Myocyte (in vitro differentiated cells): ENCODE data around the gene PBRM1. TPM values are rescaled to one million over a fixed set of nuclear protein-coding genes. Genes with fewer than 3 reads are reported as not detected.
"Not testable (repeated sequence)": the region's sequence is repeated elsewhere in the genome, so short reads cannot be mapped to it uniquely, and the experiment has no call there.

ENCODE experiments used
- DNase-seq: peaks from one replicate; pipeline ENCODE4 v3.0.0-alpha.2; 2012; ENCODE audit warnings: low read depth
- total RNA-seq: library from RNA; depleted of rRNA; stranded (reverse); fragments of >200 nt; gene quantifications from 2 replicates; pipeline ENCODE4 v1.2.3, GENCODE V29; 2014

Gene PBRM1
- total RNA-seq, 1 donor from 2014 or later: 58.2 TPM

- DNase-seq: no peak
Measured at GRCh38 chr3:52537165-52537620, 148.5 kb downstream of the PBRM1 start.

- peak; percentile 99 for DNase-seq
Measured at GRCh38 chr3:52536369-52537164, 149.1 kb downstream of the PBRM1 start, which contains the start of gene UQCC5. Gene UQCC5 (plus strand): TSS chr3:52536605. CDS start chr3:52536756, 151 bp downstream.

DNA sequence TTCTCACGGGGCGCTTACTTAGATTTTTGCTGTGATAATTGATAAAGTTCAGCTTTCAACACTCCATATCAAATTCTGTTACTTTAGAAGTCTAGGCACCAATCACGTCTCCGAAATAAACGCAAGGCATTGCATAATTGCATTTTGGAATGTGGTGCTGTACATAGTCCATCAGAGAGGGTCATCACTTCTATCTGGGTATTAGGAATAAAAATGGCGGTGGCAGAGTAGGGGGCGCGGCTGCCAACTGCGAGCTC lies 149.7 kb downstream of the PBRM1 start:
- DNase-seq: no peak

DNA sequence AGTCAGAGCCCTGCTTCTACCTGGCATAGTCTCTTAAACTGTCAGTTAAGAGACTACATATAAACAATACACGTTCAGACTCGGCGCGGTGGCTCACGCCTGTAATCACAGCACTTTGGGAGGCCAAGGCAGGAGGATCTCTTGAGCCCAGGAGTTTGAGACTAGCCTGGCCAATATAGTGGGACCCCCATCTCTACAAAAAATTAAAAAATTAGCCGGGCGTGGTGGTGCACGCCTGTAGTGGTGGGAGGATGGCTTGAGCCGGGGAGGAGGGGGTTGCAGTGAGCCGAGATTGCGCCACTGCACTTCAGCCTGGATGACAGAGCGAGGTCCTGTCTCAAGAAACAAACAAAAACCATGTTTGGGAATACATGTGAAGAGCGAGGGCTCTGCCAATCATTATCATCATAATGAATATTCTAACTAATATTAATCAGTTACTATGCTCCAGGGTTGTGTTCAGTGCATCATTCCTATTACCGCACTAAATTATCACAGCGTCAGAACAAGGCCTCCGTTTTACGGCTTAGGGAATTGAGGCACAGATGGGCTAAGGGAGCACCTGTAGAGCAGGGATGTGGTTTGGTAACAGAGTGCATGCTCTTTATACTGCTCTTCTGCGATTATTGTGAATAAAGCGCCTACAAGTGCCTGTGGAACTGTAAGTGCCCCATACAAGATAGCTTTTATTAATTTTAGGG lies 150.2 kb downstream of the PBRM1 start:
- no peak for DNase-seq

DNA sequence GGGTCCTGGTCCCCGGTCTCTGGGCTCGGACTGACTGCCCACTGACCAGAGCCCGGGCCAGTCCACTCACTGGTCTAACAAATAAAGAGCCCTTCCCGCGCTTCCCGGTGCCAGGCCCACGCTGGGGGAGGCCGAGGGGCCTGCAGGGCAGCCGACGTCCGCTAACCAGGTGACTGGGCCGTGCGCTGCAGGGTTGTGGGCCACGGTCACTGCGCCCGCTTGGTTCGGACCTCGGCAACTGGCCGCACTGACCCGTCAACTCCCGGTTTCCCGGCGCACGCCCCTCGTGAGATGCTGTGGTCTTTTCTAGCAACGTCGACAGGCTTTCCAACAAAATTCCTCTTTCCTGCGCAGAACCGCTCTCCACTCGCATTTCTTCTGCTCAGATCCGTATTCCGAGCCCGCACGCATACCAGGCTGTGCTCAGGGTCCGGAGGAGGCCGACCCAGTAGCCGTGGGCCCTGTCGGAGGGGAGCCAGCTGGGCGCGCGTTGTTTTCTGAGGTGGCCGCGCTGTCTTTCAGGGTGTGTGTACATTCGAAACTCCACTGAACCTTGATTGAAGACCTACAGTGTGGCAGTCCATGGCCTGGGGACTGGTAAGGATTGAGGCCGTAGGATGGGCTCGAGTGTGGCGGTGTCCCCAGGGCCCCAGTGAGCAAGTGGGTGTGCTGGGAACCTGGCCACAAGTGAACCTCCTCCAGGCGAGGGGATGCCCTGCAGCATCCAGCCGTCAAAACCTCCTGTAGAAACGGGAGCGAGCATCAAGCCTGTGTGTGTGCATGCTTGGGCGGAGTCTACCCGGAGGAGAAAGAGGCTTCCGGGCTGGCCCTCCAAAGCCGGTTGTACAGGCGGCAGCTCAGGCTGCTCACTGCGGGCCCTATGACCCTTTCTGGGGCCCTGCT lies 151.2 kb downstream of the PBRM1 start:
- no peak for DNase-seq

GRCh38 chr3:52533623-52534280 lies 152.0 kb downstream of the PBRM1 start, which contains the start of gene NT5DC2:
Gene NT5DC2 (minus strand): TSS chr3:52533857. CDS start chr3:52533737, 120 bp downstream.
- DNase-seq: peak; percentile 79

DNA sequence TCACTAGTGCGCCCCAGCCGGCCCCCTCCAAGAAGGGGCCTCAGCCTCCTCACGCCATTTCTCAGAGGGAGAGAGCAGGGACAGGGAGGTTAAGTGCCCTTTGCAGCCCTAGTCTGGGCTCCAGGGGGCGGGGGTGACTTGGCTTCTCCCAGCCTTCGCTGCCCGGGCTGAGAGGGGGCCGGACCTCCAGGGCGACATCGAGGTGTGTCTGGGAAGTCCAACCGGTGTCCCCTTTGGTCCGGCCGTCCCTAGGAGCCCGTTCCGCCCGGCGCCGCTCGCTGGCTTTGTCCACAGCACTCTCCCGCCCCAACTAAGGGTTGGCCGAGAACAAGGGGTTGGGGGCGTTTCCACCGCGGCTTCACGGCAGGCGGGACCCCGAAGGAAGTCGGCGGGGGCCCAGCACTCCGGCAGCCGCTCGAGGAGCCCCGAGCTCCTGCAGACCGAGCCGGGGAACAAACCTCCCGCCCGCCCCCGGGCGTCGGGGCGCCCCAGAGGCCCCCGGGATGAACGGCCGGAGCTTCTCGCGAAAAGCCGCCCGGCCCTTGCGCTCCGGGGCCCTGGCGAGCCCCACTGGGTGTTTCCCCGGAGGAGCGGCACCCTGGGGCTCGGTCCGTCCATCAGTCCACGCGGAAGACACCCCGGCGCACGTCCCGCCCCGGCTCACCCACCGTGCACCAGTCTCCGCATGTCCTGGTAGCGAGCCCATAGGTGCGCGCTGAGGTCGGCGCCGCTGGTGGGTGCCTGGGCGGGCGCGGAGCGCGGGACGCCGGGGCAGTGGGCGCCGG lies 152.7 kb downstream of the PBRM1 start:
- no peak for DNase-seq

- DNase-seq: no peak
Measured at GRCh38 chr3:52532517-52532837, 153.2 kb downstream of the PBRM1 start.

DNA sequence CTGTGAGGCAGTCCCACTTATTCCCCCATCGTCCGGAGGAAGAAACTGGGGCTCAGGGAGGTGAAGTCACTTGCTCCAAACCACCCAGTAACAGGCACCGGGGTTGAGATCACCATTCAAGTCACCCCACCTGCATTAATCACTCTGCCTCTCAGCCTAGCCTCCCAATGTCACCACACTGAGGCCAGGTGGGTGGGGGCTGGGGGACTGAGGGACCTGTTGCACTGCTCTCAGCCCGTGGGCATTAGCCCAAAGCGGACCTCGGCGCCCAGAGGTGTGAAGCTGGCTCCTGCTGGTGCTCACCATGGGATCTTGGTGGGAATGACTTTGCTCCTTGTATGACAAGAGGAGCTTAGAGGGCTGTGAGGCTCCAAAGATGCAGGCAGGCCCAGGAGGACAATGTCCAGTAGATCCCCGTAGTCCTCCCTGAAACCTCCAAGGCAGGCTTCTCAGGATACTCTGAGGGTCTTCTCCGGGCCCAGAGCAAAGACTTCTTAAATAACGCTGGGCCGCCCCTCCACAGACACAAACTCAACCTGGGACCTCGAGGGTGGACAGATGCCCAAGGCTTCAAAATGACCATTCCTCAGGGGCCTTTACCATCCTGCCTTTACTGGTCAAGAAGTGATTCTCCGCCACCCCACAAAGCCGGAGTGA lies 153.7 kb downstream of the PBRM1 start:
- no peak for DNase-seq

DNA sequence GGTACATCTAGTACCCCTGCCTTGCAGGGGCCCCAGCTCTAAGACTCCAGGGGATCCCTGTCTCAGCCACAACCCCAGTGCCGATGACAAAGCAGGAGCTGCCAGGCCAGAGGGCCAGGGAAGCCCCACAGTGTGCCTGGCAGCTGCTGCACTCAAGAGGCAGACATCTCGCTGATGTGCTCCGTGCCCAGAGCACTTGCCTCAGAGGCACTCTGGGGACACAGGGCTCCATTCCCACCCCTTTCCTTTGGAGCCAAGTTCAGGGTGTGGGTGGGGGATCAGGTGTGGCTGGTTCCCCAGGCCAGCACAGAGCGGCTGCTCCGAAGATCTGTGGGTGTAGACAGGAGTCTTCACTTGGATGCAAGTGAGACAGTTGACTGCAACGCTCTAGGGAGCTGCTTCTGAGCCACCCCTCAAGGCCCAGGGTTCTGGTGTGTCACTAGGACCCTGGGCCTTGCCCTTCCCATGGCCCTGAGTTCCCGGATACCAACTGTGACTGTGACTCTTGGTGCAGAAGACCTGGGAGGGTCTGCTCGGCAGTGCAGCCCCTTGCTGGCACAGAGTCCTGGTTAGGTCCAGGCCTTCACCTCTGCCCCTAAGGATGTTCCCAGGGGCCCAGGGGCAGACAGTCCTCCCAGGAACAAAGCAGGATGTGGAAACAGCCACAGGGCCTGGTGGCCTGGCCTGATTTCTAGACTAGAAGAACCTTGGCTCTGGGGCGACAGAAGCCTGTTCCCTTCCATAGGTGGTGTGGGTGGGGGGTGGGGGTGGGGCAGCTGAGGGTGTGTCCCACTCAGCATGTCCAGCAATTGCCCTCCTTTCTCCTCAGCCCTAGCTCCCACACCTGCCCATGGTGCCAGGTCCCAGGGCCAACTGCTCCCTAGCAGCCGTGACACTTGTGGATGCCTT lies 154.5 kb downstream of the PBRM1 start:
- DNase-seq: no peak

DNA sequence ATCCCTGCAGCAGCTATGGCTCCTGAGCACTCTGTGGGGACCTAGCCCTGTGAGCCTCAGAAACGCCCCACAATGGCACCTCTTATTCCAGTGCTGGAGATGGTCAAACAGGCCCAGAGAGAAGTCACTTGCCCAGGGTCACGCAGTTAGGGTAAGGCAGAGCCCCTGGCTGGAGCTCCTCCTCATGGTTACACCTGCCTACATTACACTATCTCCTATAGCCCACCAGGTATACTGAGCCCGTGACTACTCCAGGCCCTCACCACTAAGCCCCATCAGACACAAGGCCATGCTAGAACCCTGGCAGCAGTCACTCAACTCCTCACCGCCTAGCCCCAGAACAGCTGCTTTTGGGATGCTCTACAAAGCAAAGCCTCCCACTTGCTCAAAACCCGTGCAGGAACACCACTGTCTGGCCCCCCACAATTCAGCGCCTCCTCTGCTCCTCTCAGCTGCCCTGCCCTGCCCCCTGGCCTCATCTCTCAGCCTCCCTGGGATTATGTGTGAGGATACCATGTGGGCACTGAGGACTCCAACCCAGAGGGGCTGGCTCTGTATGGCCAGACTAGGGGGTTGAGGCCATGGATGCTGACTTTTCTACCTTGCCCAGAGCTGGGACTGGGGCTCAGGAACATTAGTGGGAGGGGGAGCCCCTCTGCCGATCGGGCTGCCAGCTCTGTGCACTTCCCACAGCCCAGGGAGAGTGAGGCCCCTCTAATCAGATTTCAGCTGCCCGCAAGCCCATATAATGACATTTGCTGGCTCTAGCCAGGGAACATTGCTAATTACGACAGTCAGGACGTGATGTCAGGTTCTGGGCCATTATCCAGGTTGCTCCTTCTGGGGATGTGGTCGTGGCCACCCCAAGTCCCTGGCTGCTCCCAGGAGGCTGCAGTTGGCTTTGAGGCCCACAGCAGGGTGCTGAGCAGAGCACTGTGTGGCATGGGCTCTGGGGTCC lies 156.1 kb downstream of the PBRM1 start:
- no peak for DNase-seq

DNA sequence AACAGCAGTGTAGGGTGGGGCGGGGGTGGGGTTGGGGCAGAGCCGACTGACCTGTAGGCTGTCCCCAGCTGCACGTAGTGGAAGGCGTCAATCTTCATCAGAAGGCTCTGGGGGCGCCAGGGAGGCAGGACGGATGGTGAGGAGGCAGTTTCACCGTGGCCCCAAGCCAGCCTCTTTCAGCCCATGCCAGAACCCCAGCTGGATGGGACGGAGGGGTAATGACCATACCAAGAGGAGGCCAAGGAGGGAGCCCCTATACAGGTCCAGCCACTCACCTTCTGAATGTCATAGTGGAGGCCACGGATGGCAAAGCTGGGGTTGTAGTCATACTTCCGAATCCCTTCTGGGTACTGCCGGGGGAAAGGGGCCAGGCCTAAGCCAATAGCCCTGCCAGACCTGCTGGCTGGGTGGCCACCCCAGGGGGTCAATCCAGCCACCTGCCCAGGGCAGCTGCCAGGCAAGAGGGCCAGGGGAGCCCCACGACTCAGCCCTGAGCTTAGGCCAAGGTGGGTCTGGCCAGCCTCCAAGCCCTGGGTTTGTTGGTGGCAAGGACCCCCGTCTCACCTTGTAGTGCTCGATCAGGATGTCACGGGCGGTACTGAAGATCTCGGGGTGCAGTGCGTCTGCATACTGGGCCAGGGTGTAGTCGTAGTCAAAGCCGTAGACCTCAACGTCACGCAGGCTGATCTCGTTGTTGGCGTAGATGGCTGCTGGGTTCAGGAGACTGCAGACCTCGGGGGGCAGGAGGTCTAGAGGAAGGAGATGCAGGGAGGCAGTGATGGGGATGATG lies 156.9 kb downstream of the PBRM1 start:
- no peak for DNase-seq

DNA sequence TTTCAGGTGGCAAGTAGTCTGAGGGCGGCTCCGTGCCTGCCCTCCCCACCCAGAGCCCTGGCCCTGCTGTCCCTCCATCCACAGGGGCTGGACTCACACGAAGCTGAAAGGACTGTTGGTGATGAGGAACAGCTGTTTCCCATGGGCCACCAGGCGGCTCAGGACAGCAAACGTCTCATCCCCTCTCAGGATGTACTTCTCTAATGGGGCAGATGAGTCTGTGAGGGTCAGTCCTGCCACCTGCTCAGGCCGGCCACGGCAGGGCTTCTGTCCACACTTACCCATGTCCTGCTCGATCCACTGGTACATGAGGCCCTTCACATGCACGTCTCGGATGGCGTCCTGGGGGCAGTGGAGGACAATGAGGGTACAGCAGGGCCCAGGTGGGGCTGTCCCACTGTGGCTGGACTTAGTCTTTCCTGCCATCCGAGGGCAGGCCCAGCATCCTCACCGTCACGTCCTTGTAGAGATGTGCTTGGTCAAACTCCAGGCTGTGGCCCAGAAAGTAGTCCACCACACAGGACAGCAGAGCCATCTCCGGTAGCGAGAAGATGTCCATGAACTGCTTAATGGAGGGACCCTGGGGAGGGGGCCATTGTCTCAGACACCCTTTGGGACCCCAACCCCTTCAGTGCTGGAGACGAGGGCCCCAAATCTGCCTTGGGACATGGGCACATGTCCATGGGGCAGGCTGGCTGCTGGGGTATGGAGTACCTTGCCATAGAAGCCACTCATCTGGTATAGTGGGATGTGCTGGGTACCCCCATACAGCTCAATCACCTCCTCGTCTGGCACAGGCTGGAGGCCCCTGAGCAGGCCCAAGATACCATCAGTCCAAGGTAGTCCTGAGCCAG lies 157.8 kb downstream of the PBRM1 start:
- DNase-seq: peak; percentile 23

DNA sequence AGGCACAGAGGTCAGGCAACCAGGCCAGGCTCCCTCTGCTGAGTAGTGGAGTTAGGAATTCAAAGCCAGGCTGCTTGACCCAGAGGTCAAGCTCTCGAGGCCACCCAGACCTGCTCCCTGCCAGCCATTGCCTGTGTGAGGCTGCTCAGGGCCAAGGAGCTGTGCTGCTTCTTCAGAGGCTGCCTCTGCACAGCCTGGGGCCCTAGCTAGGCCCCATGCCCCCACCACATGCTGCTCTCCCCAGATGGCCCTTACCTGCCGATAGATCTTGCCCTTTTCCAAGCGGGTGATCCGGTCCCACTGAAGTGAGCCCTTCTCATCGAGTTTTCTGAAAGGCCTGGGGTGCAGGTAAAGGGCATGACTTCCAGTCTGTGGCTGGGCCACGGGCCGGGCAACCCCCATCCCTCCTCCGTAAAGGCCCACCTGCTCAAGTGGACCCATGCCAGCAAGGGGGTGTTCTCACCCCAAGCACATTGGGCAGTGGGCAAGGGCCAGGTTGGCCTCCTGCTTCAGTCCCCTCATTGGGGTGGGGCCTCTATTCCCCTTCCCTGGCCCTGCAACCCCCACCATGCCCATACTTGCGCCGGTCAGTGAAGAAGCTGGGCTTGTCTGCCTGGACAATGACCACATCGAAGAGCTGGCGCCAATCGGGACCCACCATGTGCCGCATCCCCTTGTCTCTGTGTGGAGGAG lies 158.5 kb downstream of the PBRM1 start:
- DNase-seq: no peak

GRCh38 chr3:52526671-52527038 lies 159.1 kb downstream of the PBRM1 start:
- not testable (repeated sequence) for DNase-seq
